Measurements from ENCODE around the gene MRPL52.
"Not testable (repeated sequence)": the region's sequence is repeated elsewhere in the genome, so short reads cannot be mapped to it uniquely, and the experiment has no call there.

MRPL52 gene

DNA sequence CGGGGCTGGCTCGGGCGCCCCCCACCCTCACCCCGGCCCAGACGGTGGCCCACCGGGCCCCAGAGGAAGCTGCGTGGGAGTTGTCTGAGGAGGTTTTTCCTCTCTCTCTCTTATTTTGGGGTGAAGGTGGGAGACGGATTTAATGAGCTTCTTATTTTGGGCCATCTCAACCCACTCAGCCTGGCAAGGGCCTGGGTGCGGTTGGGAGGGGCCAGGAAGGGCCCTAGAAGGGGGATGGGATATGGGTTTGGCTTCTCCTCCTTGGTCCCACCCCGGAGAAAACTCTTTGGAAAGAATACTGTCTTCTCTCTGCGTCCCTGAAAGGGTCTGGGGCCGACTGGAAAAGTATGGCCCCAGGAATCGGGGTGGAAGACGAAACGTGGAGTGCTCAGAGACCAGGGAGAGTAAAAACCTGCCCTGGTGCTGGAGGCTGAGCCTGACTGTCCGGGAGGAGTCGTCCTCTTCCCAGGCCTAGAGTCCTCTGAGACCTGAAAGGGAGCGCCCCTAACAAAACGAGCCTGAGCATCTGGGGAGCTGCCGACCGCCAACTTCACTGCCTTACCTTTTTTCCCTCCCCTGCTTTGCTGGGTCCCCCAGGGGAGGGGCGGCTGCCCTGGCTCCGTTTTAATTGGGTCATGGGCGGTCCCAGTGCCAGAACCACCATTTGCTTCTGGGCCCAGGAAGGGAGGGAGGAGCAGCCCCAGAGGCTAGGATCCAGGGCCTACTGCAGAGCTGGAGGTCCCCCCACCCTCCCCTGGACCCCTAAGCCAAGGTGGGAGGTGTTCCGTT lies 8.3 kb downstream of the MRPL52 start:
- peak in 4 of 56 donors; percentile 10 to 33 (median 22) for DNase-seq

DNA sequence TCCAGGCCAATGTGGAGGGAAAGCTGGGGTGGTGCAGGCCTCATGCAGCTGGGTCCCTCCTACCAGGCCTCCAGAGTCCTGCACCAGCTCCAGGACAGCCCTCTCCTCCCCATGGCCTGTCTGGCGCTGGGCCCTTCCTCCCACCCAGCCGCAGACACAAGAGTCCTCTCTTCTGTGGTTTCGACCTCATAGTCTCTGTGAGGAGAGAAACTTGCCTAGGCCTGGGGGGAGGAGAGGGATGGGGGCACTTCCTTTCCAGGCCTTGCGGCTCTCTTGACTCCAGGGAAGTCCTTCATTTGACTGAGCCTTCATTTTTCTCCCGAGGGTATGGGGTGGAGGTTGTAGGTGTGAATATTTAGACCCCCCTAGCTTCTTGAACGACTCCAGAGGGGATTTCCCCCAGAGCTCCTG lies 8.9 kb downstream of the MRPL52 start:
- DNase-seq = peak in 2 of 56 donors; percentile 21 to 28

DNA sequence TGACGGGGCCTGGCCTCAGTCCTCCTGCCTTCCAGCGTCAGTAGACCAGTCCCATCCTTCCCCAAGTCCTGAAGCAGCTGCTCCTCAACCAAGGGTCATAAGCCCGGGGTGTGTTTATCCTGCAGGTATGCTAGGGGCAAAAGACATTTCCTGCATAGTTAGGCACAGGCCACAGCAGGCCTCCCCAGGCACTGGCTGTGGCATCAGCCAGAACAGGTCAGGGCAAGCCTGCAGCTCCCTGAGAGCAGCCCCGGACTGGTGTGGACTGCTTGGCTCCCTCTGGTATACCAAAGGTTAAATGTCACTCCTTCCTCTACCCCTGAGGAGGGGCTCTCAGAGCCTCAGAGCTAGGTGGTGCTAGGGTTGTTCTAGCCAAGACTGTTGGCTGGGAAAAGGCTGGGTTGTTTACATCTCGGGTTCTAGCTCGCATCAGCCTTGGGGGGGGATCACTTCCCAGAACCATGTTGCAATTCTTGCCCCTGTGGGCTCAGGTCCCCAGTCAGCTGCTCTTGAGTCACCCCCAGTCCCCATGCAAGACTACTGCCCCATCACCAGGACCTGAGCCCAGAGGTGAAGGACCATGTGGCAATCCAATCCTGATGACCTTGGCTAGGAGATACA lies 9.6 kb downstream of the MRPL52 start:
- DNase-seq = no peak

DNA sequence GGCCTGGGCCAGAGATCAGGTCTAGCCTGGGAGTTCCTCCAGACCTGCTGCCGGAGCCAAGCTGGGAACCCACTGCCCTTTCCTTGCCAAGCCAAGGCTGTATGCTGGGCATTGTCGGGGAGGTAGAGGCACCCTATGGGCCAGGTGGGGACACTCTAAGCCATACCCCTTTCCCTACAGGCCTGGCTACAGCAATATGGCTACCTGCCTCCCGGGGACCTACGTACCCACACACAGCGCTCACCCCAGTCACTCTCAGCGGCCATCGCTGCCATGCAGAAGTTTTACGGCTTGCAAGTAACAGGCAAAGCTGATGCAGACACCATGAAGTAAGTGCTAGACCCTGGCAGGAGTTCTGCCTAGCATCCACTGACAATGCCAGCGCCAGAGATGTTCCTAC lies 11.6 kb downstream of the MRPL52 start:
- DNase-seq = no peak

DNA sequence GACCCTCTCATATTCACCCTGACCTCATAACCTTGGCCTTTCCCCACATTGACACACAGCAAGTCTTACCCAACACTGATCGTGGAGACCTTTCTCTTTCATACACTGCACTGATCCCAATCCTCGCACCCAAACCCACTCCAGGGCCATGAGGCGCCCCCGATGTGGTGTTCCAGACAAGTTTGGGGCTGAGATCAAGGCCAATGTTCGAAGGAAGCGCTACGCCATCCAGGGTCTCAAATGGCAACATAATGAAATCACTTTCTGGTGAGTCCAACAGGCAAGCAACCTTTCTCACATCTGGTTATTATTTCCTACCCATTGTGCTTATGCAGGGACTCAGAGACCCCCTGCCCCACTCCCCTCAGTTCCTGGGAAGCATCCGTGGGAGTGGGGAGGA lies 12.1 kb downstream of the MRPL52 start:
- no peak for DNase-seq

DNA sequence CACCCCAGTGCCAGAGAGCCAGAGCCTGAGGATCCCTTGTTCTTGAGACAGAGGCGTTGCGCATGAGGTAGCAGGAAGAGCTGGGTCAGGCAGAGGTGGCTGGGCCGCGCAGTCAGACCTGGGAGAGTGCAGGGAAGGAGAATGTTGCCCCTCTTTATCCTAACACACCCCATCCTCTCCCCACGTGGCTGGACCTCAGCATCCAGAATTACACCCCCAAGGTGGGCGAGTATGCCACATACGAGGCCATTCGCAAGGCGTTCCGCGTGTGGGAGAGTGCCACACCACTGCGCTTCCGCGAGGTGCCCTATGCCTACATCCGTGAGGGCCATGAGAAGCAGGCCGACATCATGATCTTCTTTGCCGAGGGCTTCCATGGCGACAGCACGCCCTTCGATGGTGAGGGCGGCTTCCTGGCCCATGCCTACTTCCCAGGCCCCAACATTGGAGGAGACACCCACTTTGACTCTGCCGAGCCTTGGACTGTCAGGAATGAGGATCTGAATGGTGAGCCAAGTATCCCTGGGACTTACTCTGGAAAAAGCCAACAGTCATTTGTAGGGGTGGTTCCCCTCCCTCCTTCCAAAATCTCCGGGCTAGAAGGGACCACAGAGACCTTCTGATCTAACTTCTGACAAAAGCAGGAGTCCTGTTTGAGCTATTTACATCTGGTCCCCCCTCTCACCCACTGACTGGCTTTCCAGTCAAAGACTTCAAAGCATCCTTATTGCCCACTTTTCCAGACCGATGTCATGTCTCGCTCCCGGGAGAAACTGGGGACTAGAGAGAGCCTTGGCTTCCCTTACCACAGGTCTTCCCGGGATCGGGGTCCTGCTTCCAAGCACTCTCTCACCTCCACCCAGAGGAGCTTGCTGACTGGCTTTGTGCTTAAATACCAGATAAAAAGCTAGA lies 12.8 kb downstream of the MRPL52 start:
- DNase-seq = no peak

DNA sequence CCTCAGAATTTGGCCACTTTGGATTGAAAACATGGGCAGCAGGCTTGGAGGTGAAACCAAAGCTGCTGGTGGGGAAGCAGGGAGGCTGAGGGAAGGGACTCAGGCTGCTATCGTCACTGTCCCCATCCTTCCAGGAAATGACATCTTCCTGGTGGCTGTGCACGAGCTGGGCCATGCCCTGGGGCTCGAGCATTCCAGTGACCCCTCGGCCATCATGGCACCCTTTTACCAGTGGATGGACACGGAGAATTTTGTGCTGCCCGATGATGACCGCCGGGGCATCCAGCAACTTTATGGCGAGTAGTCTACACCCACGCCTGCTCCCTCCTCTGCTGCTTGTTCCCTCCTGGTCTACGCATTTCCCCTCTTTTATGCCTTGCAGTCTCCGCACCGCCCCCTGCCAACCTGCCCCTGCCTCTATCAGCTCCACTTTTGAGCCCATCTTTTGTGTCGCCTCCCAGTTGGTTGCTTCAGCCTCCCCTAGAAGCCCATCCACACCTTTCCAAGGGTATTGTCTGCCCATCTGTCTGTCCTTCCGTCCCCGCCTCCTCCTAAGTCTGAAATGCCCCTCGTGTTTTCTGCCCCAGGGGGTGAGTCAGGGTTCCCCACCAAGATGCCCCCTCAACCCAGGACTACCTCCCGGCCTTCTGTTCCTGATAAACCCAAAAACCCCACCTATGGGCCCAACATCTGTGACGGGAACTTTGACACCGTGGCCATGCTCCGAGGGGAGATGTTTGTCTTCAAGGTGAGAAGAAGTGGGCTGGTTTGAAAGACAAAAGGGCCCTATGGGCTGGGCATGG lies 13.6 kb downstream of the MRPL52 start:
- no peak for DNase-seq

DNA sequence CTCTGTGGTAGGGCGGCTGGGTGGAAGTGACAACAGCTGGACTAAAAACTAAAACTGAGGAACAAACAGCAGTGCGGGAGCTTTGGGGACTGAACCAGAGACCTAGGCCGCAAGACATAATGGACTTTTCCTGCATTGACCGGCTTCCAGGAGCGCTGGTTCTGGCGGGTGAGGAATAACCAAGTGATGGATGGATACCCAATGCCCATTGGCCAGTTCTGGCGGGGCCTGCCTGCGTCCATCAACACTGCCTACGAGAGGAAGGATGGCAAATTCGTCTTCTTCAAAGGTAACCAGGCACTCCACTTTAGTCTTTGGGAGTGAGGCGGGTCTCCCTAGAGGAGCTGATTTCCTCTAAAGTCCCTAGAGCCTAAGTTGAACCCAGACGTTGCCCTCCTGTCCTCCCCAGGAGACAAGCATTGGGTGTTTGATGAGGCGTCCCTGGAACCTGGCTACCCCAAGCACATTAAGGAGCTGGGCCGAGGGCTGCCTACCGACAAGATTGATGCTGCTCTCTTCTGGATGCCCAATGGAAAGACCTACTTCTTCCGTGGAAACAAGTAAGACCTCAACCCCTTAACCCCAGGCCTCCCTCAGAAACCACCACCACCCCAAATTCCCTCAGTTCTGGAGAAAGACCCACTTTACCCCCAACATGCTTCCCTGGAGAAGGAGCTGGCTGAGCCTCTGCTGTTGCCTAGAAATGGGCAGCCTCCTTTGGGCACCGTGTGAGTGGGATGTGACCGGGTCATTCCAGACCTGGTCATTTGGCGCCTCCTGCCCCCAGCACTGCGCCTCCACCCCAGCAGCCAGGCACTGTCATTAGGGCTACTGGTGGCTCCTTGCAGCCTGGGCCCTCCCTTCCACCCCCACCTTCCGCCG lies 14.8 kb downstream of the MRPL52 start:
- no peak for DNase-seq

DNA sequence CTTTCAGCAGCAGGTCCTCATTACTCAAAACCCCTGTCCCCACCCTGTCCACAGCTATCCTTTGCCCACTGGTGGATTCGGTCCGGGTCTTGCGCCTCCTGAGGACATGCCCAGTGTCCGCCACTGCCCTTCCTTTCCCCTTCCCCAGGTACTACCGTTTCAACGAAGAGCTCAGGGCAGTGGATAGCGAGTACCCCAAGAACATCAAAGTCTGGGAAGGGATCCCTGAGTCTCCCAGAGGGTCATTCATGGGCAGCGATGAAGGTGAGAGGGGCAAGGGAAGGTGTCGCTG lies 15.4 kb downstream of the MRPL52 start:
- DNase-seq = no peak

DNA sequence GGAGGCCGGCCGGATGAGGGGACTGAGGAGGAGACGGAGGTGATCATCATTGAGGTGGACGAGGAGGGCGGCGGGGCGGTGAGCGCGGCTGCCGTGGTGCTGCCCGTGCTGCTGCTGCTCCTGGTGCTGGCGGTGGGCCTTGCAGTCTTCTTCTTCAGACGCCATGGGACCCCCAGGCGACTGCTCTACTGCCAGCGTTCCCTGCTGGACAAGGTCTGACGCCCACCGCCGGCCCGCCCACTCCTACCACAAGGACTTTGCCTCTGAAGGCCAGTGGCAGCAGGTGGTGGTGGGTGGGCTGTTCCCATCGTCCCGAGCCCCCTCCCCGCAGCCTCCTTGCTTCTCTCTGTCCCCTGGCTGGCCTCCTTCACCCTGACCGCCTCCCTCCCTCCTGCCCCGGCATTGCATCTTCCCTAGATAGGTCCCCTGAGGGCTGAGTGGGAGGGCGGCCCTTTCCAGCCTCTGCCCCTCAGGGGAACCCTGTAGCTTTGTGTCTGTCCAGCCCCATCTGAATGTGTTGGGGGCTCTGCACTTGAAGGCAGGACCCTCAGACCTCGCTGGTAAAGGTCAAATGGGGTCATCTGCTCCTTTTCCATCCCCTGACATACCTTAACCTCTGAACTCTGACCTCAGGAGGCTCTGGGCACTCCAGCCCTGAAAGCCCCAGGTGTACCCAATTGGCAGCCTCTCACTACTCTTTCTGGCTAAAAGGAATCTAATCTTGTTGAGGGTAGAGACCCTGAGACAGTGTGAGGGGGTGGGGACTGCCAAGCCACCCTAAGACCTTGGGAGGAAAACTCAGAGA lies 16.3 kb downstream of the MRPL52 start:
- no peak for DNase-seq

DNA sequence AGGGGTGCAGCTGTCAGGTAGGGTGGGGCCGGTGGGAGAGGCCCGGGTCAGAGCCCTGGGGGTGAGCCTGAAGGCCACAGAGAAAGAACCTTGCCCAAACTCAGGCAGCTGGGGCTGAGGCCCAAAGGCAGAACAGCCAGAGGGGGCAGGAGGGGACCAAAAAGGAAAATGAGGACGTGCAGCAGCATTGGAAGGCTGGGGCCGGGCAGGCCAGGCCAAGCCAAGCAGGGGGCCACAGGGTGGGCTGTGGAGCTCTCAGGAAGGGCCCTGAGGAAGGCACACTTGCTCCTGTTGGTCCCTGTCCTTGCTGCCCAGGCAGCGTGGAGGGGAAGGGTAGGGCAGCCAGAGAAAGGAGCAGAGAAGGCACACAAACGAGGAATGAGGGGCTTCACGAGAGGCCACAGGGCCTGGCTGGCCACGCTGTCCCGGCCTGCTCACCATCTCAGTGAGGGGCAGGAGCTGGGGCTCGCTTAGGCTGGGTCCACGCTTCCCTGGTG lies 17.2 kb downstream of the MRPL52 start:
- no peak for DNase-seq

DNA sequence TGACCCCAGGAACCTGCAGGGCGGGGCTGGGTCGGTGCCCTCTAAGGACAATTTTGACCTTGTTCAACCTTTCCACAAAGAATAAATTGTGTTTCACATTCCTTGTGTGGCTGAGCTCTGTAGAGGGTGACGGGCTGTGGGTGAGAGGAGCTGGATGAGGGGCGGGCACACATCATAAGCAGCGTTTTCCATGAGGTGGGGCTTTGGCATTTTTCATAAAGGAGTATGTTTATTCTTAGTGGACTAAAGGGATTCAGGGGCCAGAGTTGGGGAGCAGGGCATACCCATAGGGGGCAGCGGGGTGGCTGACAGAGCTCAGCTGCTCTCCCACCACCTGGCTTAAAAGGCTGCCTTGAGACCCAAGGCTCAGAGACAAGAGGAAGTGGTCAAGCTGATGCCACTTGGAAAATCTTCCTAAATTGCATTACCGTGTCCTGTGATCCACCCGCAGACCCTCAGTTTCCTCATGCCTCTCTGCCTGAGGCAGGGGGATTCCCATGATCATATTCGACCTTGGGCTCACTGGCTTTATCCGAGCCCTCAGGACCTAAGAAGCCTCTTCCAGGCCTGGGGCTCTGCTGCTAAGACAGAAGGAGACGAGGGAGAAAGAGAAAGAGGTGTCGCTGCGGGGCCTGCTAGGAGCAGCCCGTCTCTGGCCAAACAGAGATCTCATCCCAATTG lies 18.1 kb downstream of the MRPL52 start:
- DNase-seq = no peak

DNA sequence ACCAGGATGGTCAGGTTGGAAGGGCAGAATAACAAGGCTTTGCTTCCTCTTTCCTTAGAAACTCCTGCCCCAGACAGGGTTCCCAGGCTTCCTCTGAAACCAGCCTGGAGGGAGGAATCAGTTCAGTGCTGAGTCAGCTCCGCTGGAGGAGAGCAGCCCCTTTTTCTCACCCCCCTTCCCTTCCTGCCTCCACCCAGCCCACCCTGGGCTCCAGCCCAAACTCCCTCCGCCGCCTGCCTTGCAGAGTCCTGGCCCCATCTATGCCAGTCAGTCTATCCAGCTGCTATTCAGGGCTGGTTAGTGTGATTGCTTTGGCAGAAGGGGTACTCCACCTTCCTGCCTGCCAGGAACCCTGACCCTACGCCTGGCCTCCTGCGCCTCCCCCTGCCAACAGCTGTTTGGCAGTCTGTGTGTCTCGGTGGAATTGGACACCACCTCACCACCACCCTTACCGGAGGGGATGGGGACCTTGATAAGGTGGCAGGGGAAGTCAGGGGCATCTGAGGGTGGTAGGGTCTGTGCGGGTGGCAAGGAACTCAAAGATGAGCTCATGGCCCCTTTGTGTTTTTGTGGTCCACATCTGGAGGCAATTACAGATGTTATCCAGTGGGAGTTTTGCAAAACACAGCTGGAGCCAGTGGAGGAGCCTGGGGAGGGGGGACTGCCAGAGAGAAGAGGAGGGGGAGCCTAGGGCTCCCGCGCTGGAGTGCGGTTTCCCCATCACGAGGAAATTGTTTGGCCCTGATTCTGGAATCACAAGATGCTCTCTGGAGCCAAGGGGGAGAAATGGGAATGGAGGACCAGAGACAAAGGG lies 18.9 kb downstream of the MRPL52 start:
- DNase-seq = peak in 11 of 56 donors; percentile 5 to 40 (median 23)

DNA sequence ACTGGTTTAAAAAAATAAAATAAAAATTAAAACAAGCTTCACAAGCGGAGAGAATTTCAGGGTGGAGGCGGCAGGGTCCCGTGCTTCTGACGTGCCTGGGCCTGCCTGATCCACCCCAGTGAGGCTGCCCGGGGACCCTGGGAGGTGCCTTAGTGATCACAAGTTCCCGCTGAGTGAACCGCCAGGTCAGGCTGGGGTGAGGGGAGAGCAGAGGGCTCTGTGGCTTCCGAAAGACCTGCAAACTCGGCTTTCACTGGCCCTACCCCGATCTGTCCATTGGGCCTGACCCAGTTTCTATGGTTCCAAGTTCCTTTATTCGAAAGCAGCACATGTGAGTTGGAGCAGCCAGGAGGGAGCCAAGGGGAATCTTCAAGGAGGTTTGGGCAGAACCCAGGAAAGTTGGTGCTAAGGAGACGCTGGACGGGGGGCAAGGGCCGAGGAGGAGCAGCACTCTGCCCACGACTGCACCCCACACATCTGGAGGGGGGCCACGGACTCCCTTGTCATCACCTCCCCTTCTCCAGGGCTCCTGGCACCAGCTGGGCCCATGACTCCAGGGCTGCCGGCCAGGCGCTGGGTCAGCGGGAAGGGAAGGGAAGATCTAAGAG lies 19.6 kb downstream of the MRPL52 start:
- DNase-seq = peak in 21 of 56 donors; percentile 7 to 66 (median 36)

DNA sequence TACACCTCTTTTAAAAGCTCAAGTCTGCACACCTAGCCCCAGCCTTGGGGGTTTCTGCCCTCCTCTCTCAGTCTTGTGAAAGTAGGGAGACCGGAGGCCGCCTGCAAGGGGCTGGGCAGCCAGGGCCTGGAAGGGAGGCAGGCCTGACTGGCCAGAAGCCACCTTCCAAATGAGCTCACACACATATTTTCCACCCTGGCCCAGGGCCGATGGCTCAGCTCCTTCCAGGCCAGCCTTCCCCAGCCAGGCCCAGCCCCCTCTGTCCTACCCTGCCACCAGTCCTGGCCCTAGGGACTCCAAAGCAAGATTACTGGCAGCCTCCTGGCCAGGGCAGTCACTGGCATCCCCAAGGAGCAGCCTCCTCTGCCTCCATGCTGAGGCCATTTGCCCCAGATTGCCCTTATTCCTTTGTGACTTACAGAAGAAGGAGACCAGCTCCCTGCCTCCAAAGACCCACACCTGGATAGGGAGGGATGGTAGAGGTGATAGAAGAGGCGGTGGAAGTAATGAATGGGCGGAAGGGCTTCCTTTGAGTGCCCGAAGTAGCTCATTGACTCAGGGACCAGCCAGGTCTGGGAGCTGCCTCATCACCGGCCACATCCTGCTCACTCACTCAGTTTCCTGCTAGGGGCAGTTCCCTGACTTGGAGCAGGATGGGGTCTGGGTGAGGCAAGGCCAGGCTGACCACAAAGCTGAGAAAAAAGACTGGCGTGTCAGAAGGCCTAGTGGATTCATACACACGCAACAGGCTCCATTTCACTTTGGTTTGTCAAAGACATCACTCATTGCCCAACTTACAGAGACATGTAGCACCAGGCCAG lies 21.5 kb downstream of the MRPL52 start:
- peak in 41 of 56 donors; percentile 15 to 83 (median 48) for DNase-seq

DNA sequence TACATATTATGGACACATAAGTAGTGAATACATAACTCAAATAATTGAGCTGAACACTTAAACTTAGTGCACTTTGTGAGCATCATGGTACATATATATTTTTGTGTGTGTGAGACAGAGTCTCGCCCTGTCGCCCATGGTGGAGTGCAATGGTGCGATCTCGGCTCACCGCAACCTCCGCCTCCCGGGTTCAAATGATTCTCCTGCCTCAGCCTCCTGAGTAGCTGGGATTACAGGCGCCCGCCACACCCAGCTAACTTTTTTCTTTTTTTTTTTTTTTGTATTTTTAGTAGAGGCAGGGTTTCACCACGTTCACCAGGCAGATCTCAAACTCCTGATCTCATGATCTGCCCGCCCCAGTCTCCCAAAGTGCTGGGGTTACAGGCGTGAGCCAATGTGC lies 22.5 kb downstream of the MRPL52 start:
- DNase-seq = not testable (repeated sequence)
